ENCODE results near the gene C20orf141.

C20orf141 gene

GRCh38 chr20:2849529-2849928 lies 34.7 kb downstream of the C20orf141 start:
- no peak for DNase-seq (ENCODE audit: low read depth)

GRCh38 chr20:2851086-2851485 lies 36.3 kb downstream of the C20orf141 start:
- no peak for DNase-seq (ENCODE audit: low read depth)

- no peak for DNase-seq (ENCODE audit: low read depth)
Observed at GRCh38 chr20:2858591-2858990, 43.8 kb downstream of the C20orf141 start.

DNA sequence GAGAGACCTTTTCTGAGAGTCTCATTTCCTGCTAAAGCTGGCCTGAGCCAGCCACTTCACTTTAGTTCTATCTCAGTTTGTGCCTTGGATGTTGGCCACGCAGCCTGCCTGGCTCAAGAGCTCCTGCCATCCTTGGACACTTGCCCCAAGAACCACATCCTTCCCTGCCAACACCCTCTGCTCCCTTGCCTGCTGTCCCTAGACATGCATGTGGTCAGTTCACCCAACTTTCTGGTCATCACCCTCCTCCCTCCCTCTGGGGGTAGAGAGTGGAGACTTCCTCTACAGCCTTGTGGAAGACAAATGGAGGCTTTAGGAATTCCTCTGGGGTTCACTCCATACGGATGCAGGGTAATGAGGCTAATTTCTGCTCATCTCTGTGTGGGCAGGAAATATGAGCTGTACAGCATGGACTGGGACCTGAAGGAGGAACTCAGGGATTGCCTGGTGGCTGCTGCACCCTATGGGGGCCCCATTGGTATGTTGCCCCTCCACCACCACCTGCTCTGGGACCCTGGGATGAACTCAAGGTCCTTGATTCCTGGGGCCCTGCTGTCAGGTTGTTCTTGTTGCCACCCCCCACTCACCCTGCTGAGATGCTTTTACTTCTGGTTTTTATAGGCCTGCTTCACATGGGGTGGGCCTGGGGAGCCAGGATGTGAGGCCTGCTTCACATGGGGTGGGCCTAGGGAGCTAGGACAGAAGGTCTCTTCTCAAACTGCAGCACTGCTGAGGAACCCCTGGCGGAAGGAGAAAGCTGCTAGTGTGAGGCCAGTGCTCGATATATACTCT lies 44.7 kb downstream of the C20orf141 start:
- DNase-seq (ENCODE audit: low read depth): no peak

GRCh38 chr20:2864626-2865025 lies 49.8 kb downstream of the C20orf141 start:
- DNase-seq (ENCODE audit: low read depth): no peak

DNA sequence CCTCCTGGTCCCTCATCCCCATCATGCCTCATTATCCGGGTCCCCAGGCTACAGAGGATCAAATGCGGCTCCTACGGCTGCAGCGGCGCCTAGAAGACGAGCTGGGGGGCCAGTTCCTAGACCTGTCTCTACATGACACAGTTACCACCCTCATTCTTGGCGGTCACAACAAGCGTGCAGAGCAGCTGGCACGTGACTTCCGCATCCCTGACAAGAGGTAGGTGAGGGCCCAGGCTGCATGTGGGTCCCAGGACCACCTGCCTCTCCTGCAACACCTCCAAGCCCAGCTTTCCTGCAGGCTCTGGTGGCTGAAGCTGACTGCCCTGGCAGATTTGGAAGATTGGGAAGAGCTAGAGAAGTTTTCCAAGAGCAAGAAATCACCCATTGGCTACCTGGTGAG lies 50.3 kb downstream of the C20orf141 start:
- no peak for DNase-seq (ENCODE audit: low read depth)
